ENCODE measurements around the gene ATN1. TPM values are rescaled to one million over a fixed set of nuclear protein-coding genes. Genes with fewer than 3 reads are reported as not detected.

The ATN1 gene
- total and polyA plus RNA-seq, 9 of the 15 experiments (the other 6 are each of a cell fraction or from before 2014, with no cell fraction given), result 0.15 to 49.8 (median 2.7) TPM

- Histone ChIP-seq H4K20me1 (replicated peaks; ENCODE audit: control insufficient read depth, insufficient read depth, low read length) (no peaks in the 10 kb centered on the region), H3K9ac (ENCODE audit: insufficient read depth in 1 of 2, low read depth in 2 of 2, low read length in 2 of 2) (peak overlapping the region in 1 of 2 experiments; percentile 60; a peak in 1 of 4 replicates), H3K4me1 (replicated peaks in 1 of 2; ENCODE audit: control insufficient read depth in 2 of 2, insufficient read depth in 2 of 2, low read length in 2 of 2) (peaks cover 33 to 51% of the 10 kb centered on the region in 2 experiments; a peak in 4 of 5 replicates), H3K9me3 (replicated peaks; ENCODE audit: control insufficient read depth, insufficient read depth, low read depth, low read length) (no peaks in the 10 kb centered on the region), H3K4me3 (no peak overlapping the region), H3K4me2 (ENCODE audit: insufficient read depth, low read length) (no peak overlapping the region), H3K36me3 (ENCODE audit: control insufficient read depth, insufficient read depth, low read length) (peaks cover 57% of the 10 kb centered on the region; the same call in 2 of the 3 replicates), H3K27me3 (ENCODE audit: control insufficient read depth in 2 of 2, insufficient read depth in 2 of 2, low read length in 2 of 2) (no peaks in the 10 kb centered on the region), H3K79me2 (ENCODE audit: control insufficient read depth, insufficient read depth, low read length) (peaks cover 41% of the 10 kb centered on the region), H3K27ac (ENCODE audit: extremely low read depth, low read depth, low read length) (no peak overlapping the region), H2AFZ (ENCODE audit: low read depth, low read length) (no peak overlapping the region), H3K9me1 (ENCODE audit: control insufficient read depth, insufficient read depth, low read length) (no peaks in the 10 kb centered on the region)
- FAIRE-seq (no peak), ATAC-seq (no peak), DNase-seq (ENCODE audit: extremely low read depth in 1 of 4, low spot score in 3 of 4) (no peak)
- CTCF ChIA-PET (ENCODE audit: low intra/inter-chr PET ratio), result no interaction called here
- BruUV-seq (replicated peaks), result no TSS peak
- no CpG with 5 or more reads among the region's 8 CpGs for WGBS (ENCODE audit: insufficient coverage, low coverage, missing lambda C conversion rate)
- intact Hi-C loops (cut with micrococcal nuclease), result no loop called here
- POLR2A ChIA-PET, result interaction anchor here (0.6 to 8.1 kb wide), 5 partner anchors 8 to 350 kb away, joined by 3 to 61 read pairs (median 5); partner anchors contain the start of genes C12orf57 and RNU7-1
- in situ Hi-C loops (cut with MboI), result no loop called here
- TF ChIP-seq, protein P1, sequence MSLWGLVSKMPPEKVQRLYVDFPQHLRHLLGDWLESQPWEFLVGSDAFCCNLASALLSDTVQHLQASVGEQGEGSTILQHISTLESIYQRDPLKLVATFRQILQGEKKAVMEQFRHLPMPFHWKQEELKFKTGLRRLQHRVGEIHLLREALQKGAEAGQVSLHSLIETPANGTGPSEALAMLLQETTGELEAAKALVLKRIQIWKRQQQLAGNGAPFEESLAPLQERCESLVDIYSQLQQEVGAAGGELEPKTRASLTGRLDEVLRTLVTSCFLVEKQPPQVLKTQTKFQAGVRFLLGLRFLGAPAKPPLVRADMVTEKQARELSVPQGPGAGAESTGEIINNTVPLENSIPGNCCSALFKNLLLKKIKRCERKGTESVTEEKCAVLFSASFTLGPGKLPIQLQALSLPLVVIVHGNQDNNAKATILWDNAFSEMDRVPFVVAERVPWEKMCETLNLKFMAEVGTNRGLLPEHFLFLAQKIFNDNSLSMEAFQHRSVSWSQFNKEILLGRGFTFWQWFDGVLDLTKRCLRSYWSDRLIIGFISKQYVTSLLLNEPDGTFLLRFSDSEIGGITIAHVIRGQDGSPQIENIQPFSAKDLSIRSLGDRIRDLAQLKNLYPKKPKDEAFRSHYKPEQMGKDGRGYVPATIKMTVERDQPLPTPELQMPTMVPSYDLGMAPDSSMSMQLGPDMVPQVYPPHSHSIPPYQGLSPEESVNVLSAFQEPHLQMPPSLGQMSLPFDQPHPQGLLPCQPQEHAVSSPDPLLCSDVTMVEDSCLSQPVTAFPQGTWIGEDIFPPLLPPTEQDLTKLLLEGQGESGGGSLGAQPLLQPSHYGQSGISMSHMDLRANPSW (CRISPR knock-in tag; IDR thresholded peaks at IDR 0.05), result no peak
- TF ChIP-seq SMARCA4 (IDR thresholded peaks at IDR 0.05), result no peak
- no peak for TF ChIP-seq GABPB2 (CRISPR knock-in tag; conservative IDR thresholded peaks at IDR 0.05)
- TF ChIP-seq STAT5A (IDR thresholded peaks at IDR 0.05; ENCODE audit: borderline replicate concordance, low read length), result no peak
- no peak for TF ChIP-seq SMARCB1 (IDR thresholded peaks at IDR 0.05; ENCODE audit: insufficient read length, low read depth)
- TF ChIP-seq KDM5B (IDR thresholded peaks at IDR 0.05; ENCODE audit: insufficient replicate concordance, low read depth, low read length), result no peak
- no peak for TF ChIP-seq ETV6 (IDR thresholded peaks at IDR 0.05; ENCODE audit: borderline replicate concordance in 1 of 2, low read depth in 2 of 2, low read length in 1 of 2)
- TF ChIP-seq ETV6 (CRISPR knock-in tag; IDR thresholded peaks at IDR 0.05; ENCODE audit: borderline replicate concordance), result no peak
- TF ChIP-seq NCOA2 (IDR thresholded peaks at IDR 0.05; ENCODE audit: partially characterized antibody in 2 of 2), result no peak
- no peak for TF ChIP-seq GATAD2B (IDR thresholded peaks at IDR 0.05; ENCODE audit: borderline replicate concordance)
- TF ChIP-seq HSF4 (CRISPR knock-in tag; IDR thresholded peaks at IDR 0.05; ENCODE audit: borderline replicate concordance), result no peak
- no peak for TF ChIP-seq ZBTB33 (CRISPR knock-in tag; IDR thresholded peaks at IDR 0.05)
- TF ChIP-seq MCM7 (IDR thresholded peaks at IDR 0.05), result no peak
- TF ChIP-seq E2F5 (CRISPR knock-in tag; IDR thresholded peaks at IDR 0.05), result no peak
- TF ChIP-seq, protein P2, sequence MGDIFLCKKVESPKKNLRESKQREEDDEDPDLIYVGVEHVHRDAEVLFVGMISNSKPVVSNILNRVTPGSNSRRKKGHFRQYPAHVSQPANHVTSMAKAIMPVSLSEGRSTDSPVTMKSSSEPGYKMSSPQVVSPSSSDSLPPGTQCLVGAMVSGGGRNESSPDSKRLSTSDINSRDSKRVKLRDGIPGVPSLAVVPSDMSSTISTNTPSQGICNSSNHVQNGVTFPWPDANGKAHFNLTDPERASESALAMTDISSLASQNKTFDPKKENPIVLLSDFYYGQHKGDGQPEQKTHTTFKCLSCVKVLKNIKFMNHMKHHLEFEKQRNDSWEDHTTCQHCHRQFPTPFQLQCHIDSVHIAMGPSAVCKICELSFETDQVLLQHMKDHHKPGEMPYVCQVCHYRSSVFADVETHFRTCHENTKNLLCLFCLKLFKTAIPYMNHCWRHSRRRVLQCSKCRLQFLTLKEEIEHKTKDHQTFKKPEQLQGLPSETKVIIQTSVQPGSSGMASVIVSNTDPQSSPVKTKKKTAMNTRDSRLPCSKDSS (IDR thresholded peaks at IDR 0.05; ENCODE audit: low read depth, partially characterized antibody), result no peak
- no peak for TF ChIP-seq YBX1 (IDR thresholded peaks at IDR 0.05)
- no peak for TF ChIP-seq TEAD2 (tag; IDR thresholded peaks at IDR 0.05)
Observed at GRCh38 chr12:6934110-6934509, 6.4 kb downstream of the ATN1 start.

Data from K562 (cell line).